NOMO-1 treated with DMSO at 0.1 percent for 48 hours (cell line): ENCODE data around the gene BAZ2A.
A peak's percentile ranks its signal among the peaks of the same experiment; 100 is the strongest.
"Not testable (repeated sequence)": the region's sequence is repeated elsewhere in the genome, so short reads cannot be mapped to it uniquely, and the experiment has no call there.

Experiments used
- DNase-seq: peaks from one replicate; lab custom pipeline; 2025; ENCODE audit not compliant: unreplicated experiment; lab: John Stamatoyannopoulos, UW

Gene BAZ2A

GRCh38 chr12:56630180-56630632, at the start of gene BAZ2A:
Gene BAZ2A, minus strand, starts transcription at chr12:56630326. Its CDS starts 12,796 bp downstream, at chr12:56617530.
- DNase-seq, result peak; percentile 76

GRCh38 chr12:56678852-56679251, 48.7 kb upstream of the BAZ2A start:
- no peak for DNase-seq

- no peak for DNase-seq
Observed at GRCh38 chr12:56677680-56678079, 47.6 kb upstream of the BAZ2A start.

GRCh38 chr12:56676851-56677580, 46.9 kb upstream of the BAZ2A start:
- DNase-seq, result no peak

GRCh38 chr12:56671608-56672007, 41.5 kb upstream of the BAZ2A start:
- DNase-seq, result no peak

GRCh38 chr12:56670836-56671235, 40.7 kb upstream of the BAZ2A start:
- no peak for DNase-seq

GRCh38 chr12:56668197-56668457, 38.0 kb upstream of the BAZ2A start:
- no peak for DNase-seq

GRCh38 chr12:56661979-56662638, 32.0 kb upstream of the BAZ2A start:
- DNase-seq, result no peak

- no peak for DNase-seq
Observed at GRCh38 chr12:56661560-56661959, 31.4 kb upstream of the BAZ2A start.

GRCh38 chr12:56658921-56659320, 28.8 kb upstream of the BAZ2A start:
- peak; percentile 94 for DNase-seq

GRCh38 chr12:56657416-56658379, 27.6 kb upstream of the BAZ2A start:
- DNase-seq, result no peak

GRCh38 chr12:56653781-56654180, 23.7 kb upstream of the BAZ2A start:
- not testable (repeated sequence) for DNase-seq

GRCh38 chr12:56648023-56648422, 17.9 kb upstream of the BAZ2A start:
- not testable (repeated sequence) for DNase-seq

- DNase-seq, result peak; percentile 100
Observed at GRCh38 chr12:56645717-56646446, 15.8 kb upstream of the BAZ2A start, which contains the start of gene ATP5F1B. Gene ATP5F1B, minus strand, starts transcription at chr12:56645984. Its CDS starts 21 bp downstream, at chr12:56645963.

GRCh38 chr12:56645201-56645716, 15.1 kb upstream of the BAZ2A start:
- no peak for DNase-seq

GRCh38 chr12:56644654-56645053, 14.5 kb upstream of the BAZ2A start:
- no peak for DNase-seq

- DNase-seq, result no peak
Observed at GRCh38 chr12:56641219-56641618, 11.1 kb upstream of the BAZ2A start.

- DNase-seq, result no peak
Observed at GRCh38 chr12:56637621-56638020, 7.5 kb upstream of the BAZ2A start.

GRCh38 chr12:56636675-56637540, 6.8 kb upstream of the BAZ2A start:
- peak; percentile 99 for DNase-seq
